GM12872 (cell line): ENCODE measurements around the gene TIE1.

Experiments
- CTCF ChIP-seq: IDR thresholded peaks from 3 replicates; pipeline ENCODE4 v1.5.1; 2011; ENCODE audit warnings: low read depth, mild to moderate bottlenecking, low read length, moderate library complexity; ENCODE audit not compliant: insufficient read depth

Gene TIE1

GRCh38 chr1:43370564-43370963 lies 69.8 kb downstream of the TIE1 start:
- no peak for TF ChIP-seq CTCF

GRCh38 chr1:43372172-43372571 lies 71.4 kb downstream of the TIE1 start:
- no peak for TF ChIP-seq CTCF
